ENCODE results near the gene ADORA2B. TPM values are rescaled to one million over a fixed set of nuclear protein-coding genes. Genes with fewer than 3 reads are reported as not detected.
A peak's percentile ranks its signal among the peaks of the same experiment; 100 is the strongest.

ADORA2B gene
- total RNA-seq, 2 experiments from 2014 or later: 4.1 to 4.2 TPM

DNA sequence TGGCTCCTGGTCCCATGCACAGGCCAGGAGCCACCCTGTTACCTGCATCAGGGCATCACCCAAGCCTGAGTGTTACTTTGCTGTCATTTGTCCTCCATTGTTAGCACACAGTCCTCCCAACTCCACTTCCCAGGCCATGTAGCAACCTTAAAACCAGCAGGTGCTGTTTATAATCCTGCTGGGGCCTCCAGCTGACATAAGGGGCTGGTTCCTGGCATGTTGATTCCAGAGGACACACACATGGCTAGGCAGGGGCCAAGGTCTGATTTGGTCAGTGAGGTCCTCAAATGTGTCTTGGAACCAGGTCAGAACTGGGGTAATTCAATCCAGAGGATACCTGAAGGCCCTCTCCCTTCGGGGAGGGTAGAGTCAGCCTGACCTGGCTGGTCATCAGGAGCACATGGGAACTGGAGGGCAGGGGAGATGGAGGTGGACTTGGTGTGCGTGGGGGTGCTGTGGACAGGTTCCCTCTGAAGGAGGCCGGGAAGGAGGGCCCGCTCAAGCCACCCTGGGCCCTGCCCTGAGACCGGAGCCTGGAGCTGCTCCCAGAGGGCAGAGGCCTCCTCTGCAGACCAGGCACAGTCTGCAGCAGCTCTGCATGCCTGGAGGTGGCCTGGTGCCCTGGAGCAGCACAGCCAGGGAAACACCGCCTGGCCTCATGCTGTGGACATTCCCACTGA is 6.6 kb downstream of the ADORA2B start:
- no peak for ATAC-seq (ENCODE audit: low read depth)
- no peaks in the 10 kb centered on the region for H3K27me3 Mint-ChIP-seq

DNA sequence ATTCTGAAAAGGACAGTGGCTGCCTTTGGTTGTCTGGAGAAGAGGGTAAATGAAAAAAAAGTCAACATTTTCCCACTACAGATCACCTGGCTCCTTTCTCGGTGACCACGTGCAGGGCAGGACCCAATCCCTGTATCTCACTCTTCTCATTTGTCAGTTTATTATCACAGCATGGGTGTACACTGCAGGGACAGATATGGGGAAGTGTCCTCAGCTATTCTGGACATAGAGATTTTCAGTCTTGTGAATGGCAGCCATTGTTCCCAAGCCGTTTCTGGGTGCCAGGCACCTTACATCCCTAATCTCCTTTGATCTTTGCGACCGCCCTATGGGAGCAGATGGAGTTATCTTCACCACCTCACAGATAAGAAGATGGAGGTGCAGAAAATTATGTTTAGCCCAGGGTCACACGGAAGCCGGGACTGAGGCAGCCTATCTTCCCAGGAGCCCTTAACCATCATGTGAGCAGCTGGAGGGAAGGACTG is 7.2 kb downstream of the ADORA2B start:
- Mint-ChIP-seq H3K36me3 (peaks cover 9% of the 10 kb centered on the region), H3K4me3 (no peak overlapping the region), H3K27me3 (no peaks in the 10 kb centered on the region), H3K27ac (no peak overlapping the region), H3K4me1 (peaks cover 13% of the 10 kb centered on the region), H3K9me3 (no peaks in the 10 kb centered on the region)
- ATAC-seq (ENCODE audit: low read depth): no peak
- POLR2A ChIA-PET: no interaction called here
- DNase-seq: no peak

More for the DNA sequence above, 6.6 kb downstream of the ADORA2B start:
- no peak for DNase-seq
- peaks cover 12% of the 10 kb centered on the region for H3K4me1 Mint-ChIP-seq
- no peaks in the 10 kb centered on the region for H3K9me3 Mint-ChIP-seq
- H3K27ac Mint-ChIP-seq: no peak overlapping the region
- POLR2A ChIA-PET: no interaction called here
- peaks cover 7% of the 10 kb centered on the region for H3K36me3 Mint-ChIP-seq
- H3K4me3 Mint-ChIP-seq: no peak overlapping the region

DNA sequence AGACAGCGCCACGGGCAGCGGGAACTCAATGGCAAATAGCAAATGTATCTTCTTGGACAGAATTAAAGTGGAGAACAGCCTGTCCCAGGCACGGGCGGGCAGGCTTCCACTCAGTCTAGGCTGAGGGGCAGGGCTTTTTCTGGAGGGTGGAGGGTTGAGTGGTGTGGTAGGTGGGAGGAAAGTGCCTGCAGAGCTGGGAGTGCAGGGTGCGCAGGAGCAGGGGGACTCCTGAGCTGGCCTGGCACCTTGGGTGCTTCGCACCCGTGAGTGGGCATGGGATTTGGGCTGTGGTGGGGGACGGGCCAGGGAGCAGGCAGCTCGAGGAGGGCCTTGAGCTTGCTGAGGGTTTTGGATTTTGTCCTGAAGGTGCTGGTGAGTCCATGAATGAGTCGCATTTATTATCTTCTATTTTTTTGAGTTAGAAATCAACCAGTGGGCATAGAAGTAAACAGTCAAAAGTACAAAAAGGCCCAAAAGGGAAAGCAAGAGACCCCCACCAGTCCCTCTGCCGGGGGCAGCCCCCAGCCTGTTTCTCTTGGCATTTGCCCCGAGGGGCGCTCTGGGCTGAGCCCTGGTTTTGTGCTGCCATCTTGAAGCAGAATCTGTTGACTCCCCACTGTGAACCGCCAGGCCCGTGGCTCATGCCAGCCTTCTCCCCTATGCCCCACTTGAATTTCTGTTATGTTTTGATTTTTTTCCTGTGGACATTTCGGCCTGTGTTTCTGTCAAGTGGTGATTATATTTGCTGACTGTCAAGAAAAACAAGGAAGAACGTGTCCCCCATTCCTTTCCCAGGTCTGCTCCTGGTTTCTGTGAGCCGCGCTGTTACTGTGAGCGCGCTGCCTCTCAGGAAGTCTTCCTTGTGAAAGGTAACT is 8.2 kb downstream of the ADORA2B start:
- POLR2A ChIA-PET: no interaction called here
- no peak for ATAC-seq (ENCODE audit: low read depth)
- Mint-ChIP-seq H3K4me3 (no peak overlapping the region), H3K9me3 (no peaks in the 10 kb centered on the region), H3K27me3 (peaks cover 3% of the 10 kb centered on the region), H3K4me1 (peaks cover 19% of the 10 kb centered on the region), H3K27ac (no peak overlapping the region), H3K36me3 (peaks cover 10% of the 10 kb centered on the region)
- DNase-seq: no peak

DNA sequence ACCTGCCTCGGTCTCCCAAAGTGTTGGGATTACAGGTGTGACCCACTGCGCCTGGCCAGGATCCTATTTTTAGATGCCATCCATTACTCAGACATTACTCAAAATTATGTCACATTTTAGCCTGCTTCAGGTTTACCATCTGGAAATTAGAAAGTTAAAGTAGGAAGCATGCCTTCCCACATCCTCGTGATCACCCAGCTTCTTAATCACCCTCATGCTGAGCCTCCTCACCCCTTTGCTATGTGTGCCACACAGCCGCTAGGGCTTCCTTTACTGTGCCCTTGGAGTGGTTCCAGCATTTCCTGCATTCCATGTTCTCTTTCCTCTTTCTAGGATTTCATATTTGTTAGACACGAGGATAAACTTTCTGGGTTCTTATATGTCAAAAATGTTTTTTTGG is 9.3 kb downstream of the ADORA2B start:
- ATAC-seq (ENCODE audit: low read depth): no peak

DNA sequence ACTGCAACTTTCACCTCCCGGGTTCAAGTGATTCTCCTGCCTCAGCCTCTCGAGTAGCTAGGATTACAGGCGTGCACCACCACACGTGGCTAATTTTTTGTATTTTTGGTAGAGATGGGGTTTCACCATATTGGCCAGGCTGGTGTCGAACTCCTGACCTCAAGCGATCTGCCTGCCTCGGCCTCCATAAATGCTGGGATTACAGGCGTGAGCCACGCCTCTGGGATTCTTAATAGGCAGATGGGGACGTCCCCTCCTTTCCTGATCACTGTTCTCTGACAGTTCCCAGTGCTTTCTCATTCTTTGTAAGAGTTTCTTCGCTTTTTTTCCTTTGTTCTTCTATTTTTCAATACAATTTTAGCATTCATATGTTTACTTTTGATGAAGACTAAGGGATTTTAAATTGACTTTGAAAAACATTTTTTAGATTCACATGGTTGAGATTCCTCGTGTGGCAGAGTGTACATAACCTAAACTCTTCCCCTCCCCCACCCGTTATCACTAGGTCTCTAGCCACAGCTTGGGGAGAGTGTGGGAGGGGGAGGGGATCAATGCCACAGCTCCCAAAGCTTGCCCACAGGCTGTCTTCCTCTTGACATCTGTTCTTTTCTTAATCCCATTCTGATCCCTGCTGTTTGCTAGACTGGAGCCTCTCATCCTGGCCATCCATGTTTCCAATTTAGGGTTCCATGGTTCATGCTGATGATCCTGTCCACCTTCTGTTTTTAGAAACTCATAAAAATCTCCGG is 11.0 kb downstream of the ADORA2B start:
- Mint-ChIP-seq H3K27ac (no peak overlapping the region), H3K4me1 (peaks cover 36% of the 10 kb centered on the region), H3K9me3 (no peaks in the 10 kb centered on the region), H3K27me3 (peaks cover 3% of the 10 kb centered on the region), H3K36me3 (peaks cover 8% of the 10 kb centered on the region), H3K4me3 (no peak overlapping the region)
- no peak for DNase-seq
- POLR2A ChIA-PET: no interaction called here
- ATAC-seq (ENCODE audit: low read depth): no peak

More for the DNA sequence above, 9.3 kb downstream of the ADORA2B start:
- H3K4me1 Mint-ChIP-seq: peaks cover 29% of the 10 kb centered on the region
- POLR2A ChIA-PET: no interaction called here
- H3K27ac Mint-ChIP-seq: no peak overlapping the region
- H3K4me3 Mint-ChIP-seq: no peak overlapping the region
- no peaks in the 10 kb centered on the region for H3K9me3 Mint-ChIP-seq
- peaks cover 3% of the 10 kb centered on the region for H3K27me3 Mint-ChIP-seq
- peaks cover 13% of the 10 kb centered on the region for H3K36me3 Mint-ChIP-seq
- no peak for DNase-seq

DNA sequence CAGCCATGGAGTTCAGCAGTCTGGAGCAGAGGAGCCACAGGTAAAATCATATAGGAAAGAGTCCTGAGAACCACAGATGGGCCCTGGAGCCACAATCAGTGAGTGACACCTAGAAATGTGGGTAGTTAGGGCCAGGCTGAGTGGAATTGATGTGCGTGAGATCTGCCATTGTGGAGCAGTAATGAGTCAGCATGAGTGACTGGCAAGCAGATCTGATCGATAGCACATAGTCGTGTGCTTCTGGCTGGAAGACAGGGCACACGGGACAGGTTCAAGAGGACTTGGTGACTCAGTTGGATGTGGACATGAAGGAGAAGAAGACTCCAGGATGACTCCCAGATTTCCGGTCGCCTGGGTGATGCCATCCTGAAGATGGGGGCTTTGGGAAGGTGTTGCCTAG is 12.3 kb downstream of the ADORA2B start:
- Mint-ChIP-seq H3K27me3 (peaks cover 3% of the 10 kb centered on the region), H3K9me3 (no peaks in the 10 kb centered on the region), H3K27ac (no peak overlapping the region), H3K4me3 (no peak overlapping the region), H3K36me3 (peaks cover 8% of the 10 kb centered on the region), H3K4me1 (peaks cover 36% of the 10 kb centered on the region)
- POLR2A ChIA-PET: no interaction called here
- ATAC-seq (ENCODE audit: low read depth) (no peak), DNase-seq (no peak)

DNA sequence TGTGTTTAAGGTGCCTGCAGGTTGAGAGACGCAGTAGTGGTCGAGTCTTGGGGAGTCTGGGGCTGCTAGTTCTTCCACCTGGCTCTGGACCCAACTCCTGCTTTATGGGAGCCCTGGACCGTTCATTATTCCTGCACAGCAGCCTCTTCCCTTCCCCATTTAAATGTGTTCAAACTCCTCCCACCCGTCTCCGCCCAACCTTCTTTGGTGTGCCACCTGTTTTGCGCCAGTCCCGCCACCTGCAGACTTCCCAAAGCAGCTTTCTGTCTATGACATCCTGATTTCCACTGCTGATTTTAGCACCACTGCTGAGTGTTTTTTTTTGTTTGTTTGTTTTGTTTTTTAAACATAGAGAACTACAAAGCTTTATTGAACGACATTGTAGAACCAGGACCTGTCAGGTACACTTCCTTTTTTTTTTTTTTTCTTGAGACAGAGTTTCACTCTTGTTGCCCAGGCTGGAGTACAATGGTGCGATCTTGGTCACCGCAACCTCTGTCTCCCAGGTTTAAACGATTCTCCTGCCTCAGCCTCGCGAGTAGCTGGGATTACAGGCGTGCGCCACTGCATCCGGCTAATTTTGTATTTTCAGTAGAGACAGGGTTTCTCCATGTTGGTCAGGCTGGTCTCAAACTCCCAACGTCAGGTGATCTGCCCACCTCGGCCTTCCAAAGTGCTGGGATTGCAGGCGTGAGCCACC is 12.8 kb downstream of the ADORA2B start:
- no peak for ATAC-seq (ENCODE audit: low read depth)
- POLR2A ChIA-PET: interaction anchor here (2.1 kb wide), 1 partner anchor 42 kb away, joined by 9 read pairs; the partner anchor contains the start of genes TTC19 and ZSWIM7
- H3K4me1 Mint-ChIP-seq: peaks cover 36% of the 10 kb centered on the region
- H3K27ac Mint-ChIP-seq: peak overlapping the region; percentile 91
- H3K36me3 Mint-ChIP-seq: peaks cover 8% of the 10 kb centered on the region
- H3K4me3 Mint-ChIP-seq: no peak overlapping the region
- H3K27me3 Mint-ChIP-seq: peaks cover 3% of the 10 kb centered on the region
- no peak for DNase-seq
- no peaks in the 10 kb centered on the region for H3K9me3 Mint-ChIP-seq

DNA sequence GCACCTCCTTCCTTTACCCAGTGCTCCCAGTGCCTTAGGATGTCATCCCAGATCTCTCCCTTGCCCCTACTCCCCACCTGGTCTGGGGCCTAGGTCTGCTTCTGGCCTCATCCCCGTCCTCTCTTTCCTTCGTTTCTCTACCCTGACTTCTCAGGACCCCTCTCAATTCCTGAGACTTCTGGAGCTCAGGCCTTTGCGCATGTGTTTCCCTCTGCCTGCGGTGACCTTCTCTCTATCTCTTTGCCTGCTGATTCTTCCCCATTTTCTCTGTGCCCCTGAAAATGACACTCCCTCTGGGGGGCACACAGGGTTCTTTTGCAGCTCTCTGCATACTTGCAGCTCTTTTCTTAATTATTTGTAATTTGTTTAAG is 13.5 kb downstream of the ADORA2B start:
- POLR2A ChIA-PET: interaction anchor here (1.5 to 2.1 kb wide), 2 partner anchors 13 to 41 kb away, joined by 9 to 14 read pairs; partner anchors contain the start of genes ADORA2B, TTC19 and ZSWIM7
- Mint-ChIP-seq H3K27ac (peak overlapping the region; percentile 91), H3K4me3 (peak overlapping the region; percentile 66), H3K9me3 (no peaks in the 10 kb centered on the region), H3K36me3 (peaks cover 8% of the 10 kb centered on the region), H3K4me1 (peaks cover 36% of the 10 kb centered on the region), H3K27me3 (peaks cover 3% of the 10 kb centered on the region)
- DNase-seq (no peak), ATAC-seq (ENCODE audit: low read depth) (no peak)

DNA sequence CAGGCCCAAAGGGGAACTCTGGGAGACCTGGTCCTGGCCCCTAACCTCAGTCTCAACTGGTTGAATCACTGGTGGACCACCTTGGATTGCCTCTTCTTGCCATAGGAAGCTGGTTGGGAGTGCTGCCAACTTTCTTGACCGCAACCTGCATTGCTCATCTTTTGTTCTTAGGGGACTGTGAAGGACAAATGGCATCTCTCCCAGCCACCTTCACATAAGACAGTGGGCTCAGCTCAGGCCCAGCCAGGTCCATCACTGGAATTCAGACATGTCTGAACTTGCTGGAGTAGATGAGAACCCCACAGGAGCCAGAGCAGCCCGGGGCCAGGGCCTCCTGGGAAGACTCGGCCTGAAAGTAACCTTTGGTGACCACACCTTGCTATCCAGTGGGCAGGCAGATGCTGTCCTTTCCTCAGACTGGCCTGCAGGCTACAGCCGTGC is 18.8 kb downstream of the ADORA2B start:
- Mint-ChIP-seq H3K27ac (no peak overlapping the region), H3K4me1 (peaks cover 39% of the 10 kb centered on the region), H3K9me3 (no peaks in the 10 kb centered on the region), H3K4me3 (no peak overlapping the region), H3K36me3 (no peaks in the 10 kb centered on the region), H3K27me3 (no peaks in the 10 kb centered on the region)
- ATAC-seq (ENCODE audit: low read depth): no peak
- no peak for DNase-seq
- POLR2A ChIA-PET: no interaction called here

DNA sequence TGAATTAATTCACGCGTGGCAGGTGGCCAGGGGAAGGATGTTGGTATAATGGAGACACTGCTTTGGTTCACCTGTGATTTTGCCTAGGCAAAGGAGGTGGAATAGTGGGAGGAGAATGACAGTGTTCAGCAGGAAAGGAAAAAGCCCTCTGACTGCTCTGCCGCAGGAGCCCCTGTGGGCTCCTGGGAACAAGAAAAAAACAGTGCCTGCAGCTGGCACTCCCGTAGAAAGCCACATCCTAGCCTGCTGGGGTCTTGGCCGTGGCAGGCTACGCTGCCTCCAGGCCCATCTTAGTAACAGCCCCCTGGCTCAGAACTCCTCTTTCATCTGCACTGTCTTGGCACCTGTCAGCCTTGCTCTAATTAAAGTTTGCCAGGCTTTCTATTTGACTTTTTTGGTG is 20.6 kb downstream of the ADORA2B start:
- ATAC-seq (ENCODE audit: low read depth) (peak; percentile 24), DNase-seq (no peak)
- peak overlapping the region; percentile 48 for H3K27ac Mint-ChIP-seq

DNA sequence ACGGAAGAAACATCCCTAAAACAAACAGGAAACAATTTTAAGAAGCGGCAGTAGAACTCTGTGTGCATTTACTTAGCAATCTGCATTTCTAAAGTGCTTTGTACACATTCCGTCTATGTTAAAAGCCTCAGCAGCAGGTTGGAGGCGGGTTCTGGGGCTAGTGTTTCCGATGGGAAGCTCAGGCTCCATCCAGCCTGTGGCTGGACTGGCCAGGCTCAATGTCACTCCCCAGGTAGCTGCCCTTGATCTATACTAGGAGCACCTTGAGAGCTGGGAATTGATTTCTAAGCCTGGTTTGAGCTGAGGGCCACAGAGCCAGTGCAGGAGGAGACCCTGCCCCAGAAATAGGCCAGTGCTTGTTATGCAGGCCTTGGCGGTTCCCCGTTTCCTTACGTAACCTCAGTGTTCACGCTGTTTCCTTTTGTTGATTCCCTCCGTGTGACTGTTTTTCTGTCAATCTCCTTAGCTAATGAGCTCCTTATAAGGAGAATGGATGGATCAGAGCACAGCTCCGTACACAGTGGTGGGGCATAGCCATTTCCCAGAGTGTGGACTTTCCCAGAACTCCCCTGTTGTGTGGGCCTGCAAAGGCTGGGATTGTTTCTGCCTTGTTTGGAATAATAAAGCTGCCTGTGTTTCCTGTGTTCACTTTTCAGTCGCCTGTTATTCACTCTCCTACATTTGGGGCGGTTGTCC is 21.4 kb downstream of the ADORA2B start:
- POLR2A ChIA-PET: interaction anchor here (0.8 to 1.3 kb wide), 2 partner anchors 21 to 33 kb away, joined by 3 to 5 read pairs; partner anchors contain the start of genes ADORA2B, TTC19 and ZSWIM7
- Mint-ChIP-seq H3K4me3 (peak overlapping the region; percentile 78), H3K27ac (peak overlapping the region; percentile 86), H3K4me1 (peaks cover 27% of the 10 kb centered on the region), H3K27me3 (no peaks in the 10 kb centered on the region), H3K9me3 (no peaks in the 10 kb centered on the region), H3K36me3 (peaks cover 3% of the 10 kb centered on the region)
- DNase-seq (no peak), ATAC-seq (ENCODE audit: low read depth) (peak; percentile 26)

More for the DNA sequence above, 20.6 kb downstream of the ADORA2B start:
- no peak overlapping the region for H3K4me3 Mint-ChIP-seq
- peaks cover 3% of the 10 kb centered on the region for H3K36me3 Mint-ChIP-seq
- POLR2A ChIA-PET: interaction anchor here (0.8 kb wide), 1 partner anchor 34 kb away, joined by 3 read pairs; the partner anchor contains the start of genes TTC19 and ZSWIM7
- no peaks in the 10 kb centered on the region for H3K27me3 Mint-ChIP-seq
- H3K4me1 Mint-ChIP-seq: peaks cover 27% of the 10 kb centered on the region
- H3K9me3 Mint-ChIP-seq: no peaks in the 10 kb centered on the region

DNA sequence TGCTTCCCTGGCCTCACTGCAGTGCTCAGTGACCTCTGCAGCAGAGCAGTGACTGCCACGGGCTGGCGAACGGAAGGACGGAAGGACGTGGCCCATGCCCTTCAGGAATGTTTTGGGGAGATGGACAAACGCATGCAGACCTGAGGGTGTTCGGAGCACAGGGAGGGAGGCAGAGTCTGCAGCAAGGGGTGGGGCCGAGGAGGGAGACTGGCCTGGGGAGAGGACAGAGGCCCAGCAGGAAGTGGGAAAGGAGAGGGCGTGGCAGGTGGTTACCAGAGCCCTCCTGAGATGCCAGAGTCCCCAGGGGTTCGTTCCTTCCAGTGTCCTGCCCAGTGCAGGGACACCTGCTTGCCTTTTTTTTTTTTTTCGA is 21.9 kb downstream of the ADORA2B start:
- no peak for DNase-seq
- H3K36me3 Mint-ChIP-seq: peaks cover 3% of the 10 kb centered on the region
- POLR2A ChIA-PET: interaction anchor here (1.3 kb wide), 1 partner anchor 22 kb away, joined by 5 read pairs; the partner anchor contains the start of gene ADORA2B
- peaks cover 27% of the 10 kb centered on the region for H3K4me1 Mint-ChIP-seq
- H3K27ac Mint-ChIP-seq: peak overlapping the region; percentile 86
- H3K4me3 Mint-ChIP-seq: peak overlapping the region; percentile 78
- no peaks in the 10 kb centered on the region for H3K9me3 Mint-ChIP-seq
- ATAC-seq (ENCODE audit: low read depth): peak; percentile 52
- H3K27me3 Mint-ChIP-seq: no peaks in the 10 kb centered on the region
